ENCODE measurements around the gene TSHZ2. TPM values are rescaled to one million over a fixed set of nuclear protein-coding genes. Genes with fewer than 3 reads are reported as not detected.

TSHZ2 gene
- total and polyA plus RNA-seq, 9 of the 15 experiments (the other 6 are each of a cell fraction or from before 2014, with no cell fraction given): 0.03 to 0.20 (median 0.05) TPM; not detected in 4

DNA sequence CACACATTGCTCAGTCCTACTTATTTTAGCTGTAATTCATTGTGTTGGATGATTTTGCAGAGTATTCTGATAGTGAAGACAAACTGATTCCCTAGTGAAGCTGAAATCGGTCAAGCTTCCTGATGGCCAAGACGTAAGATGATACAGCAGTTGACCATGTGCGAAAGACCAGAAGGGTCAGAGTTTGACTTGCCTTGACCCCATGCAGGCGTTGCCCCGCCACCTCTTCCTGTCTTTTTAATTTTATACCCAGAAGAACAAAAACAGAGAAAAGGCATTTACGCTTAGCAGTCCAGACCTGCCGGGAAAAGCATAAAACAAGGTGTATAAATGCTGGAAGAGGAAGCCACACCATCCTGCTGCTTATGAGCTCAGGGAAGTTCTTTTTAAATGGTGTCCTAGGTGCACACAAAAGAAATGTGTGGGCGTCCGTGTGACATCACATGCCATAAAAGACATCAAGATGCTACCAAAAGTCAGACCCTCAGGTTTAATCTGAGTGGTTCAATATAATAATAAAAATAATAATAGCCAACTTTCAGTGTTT lies 32.2 kb downstream of the TSHZ2 start (continued):
- TF ChIP-seq, protein P1, sequence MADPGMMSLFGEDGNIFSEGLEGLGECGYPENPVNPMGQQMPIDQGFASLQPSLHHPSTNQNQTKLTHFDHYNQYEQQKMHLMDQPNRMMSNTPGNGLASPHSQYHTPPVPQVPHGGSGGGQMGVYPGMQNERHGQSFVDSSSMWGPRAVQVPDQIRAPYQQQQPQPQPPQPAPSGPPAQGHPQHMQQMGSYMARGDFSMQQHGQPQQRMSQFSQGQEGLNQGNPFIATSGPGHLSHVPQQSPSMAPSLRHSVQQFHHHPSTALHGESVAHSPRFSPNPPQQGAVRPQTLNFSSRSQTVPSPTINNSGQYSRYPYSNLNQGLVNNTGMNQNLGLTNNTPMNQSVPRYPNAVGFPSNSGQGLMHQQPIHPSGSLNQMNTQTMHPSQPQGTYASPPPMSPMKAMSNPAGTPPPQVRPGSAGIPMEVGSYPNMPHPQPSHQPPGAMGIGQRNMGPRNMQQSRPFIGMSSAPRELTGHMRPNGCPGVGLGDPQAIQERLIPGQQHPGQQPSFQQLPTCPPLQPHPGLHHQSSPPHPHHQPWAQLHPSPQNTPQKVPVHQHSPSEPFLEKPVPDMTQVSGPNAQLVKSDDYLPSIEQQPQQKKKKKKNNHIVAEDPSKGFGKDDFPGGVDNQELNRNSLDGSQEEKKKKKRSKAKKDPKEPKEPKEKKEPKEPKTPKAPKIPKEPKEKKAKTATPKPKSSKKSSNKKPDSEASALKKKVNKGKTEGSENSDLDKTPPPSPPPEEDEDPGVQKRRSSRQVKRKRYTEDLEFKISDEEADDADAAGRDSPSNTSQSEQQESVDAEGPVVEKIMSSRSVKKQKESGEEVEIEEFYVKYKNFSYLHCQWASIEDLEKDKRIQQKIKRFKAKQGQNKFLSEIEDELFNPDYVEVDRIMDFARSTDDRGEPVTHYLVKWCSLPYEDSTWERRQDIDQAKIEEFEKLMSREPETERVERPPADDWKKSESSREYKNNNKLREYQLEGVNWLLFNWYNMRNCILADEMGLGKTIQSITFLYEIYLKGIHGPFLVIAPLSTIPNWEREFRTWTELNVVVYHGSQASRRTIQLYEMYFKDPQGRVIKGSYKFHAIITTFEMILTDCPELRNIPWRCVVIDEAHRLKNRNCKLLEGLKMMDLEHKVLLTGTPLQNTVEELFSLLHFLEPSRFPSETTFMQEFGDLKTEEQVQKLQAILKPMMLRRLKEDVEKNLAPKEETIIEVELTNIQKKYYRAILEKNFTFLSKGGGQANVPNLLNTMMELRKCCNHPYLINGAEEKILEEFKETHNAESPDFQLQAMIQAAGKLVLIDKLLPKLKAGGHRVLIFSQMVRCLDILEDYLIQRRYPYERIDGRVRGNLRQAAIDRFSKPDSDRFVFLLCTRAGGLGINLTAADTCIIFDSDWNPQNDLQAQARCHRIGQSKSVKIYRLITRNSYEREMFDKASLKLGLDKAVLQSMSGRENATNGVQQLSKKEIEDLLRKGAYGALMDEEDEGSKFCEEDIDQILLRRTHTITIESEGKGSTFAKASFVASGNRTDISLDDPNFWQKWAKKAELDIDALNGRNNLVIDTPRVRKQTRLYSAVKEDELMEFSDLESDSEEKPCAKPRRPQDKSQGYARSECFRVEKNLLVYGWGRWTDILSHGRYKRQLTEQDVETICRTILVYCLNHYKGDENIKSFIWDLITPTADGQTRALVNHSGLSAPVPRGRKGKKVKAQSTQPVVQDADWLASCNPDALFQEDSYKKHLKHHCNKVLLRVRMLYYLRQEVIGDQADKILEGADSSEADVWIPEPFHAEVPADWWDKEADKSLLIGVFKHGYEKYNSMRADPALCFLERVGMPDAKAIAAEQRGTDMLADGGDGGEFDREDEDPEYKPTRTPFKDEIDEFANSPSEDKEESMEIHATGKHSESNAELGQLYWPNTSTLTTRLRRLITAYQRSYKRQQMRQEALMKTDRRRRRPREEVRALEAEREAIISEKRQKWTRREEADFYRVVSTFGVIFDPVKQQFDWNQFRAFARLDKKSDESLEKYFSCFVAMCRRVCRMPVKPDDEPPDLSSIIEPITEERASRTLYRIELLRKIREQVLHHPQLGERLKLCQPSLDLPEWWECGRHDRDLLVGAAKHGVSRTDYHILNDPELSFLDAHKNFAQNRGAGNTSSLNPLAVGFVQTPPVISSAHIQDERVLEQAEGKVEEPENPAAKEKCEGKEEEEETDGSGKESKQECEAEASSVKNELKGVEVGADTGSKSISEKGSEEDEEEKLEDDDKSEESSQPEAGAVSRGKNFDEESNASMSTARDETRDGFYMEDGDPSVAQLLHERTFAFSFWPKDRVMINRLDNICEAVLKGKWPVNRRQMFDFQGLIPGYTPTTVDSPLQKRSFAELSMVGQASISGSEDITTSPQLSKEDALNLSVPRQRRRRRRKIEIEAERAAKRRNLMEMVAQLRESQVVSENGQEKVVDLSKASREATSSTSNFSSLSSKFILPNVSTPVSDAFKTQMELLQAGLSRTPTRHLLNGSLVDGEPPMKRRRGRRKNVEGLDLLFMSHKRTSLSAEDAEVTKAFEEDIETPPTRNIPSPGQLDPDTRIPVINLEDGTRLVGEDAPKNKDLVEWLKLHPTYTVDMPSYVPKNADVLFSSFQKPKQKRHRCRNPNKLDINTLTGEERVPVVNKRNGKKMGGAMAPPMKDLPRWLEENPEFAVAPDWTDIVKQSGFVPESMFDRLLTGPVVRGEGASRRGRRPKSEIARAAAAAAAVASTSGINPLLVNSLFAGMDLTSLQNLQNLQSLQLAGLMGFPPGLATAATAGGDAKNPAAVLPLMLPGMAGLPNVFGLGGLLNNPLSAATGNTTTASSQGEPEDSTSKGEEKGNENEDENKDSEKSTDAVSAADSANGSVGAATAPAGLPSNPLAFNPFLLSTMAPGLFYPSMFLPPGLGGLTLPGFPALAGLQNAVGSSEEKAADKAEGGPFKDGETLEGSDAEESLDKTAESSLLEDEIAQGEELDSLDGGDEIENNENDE (IDR thresholded peaks at IDR 0.05; ENCODE audit: low read depth, low read length): no peak
- TF ChIP-seq, protein P2, sequence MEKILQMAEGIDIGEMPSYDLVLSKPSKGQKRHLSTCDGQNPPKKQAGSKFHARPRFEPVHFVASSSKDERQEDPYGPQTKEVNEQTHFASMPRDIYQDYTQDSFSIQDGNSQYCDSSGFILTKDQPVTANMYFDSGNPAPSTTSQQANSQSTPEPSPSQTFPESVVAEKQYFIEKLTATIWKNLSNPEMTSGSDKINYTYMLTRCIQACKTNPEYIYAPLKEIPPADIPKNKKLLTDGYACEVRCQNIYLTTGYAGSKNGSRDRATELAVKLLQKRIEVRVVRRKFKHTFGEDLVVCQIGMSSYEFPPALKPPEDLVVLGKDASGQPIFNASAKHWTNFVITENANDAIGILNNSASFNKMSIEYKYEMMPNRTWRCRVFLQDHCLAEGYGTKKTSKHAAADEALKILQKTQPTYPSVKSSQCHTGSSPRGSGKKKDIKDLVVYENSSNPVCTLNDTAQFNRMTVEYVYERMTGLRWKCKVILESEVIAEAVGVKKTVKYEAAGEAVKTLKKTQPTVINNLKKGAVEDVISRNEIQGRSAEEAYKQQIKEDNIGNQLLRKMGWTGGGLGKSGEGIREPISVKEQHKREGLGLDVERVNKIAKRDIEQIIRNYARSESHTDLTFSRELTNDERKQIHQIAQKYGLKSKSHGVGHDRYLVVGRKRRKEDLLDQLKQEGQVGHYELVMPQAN (IDR thresholded peaks at IDR 0.05; ENCODE audit: borderline replicate concordance): no peak
- no peak for TF ChIP-seq TCF7L2 (IDR thresholded peaks at IDR 0.05; ENCODE audit: low read depth, low read length)
- no peak for TF ChIP-seq ZNF253 (CRISPR knock-in tag; conservative IDR thresholded peaks at IDR 0.05)
- TF ChIP-seq KDM5B (IDR thresholded peaks at IDR 0.05; ENCODE audit: insufficient replicate concordance, low read depth, low read length): no peak
